ENCODE measurements around the gene STK33. TPM values are rescaled to one million over a fixed set of nuclear protein-coding genes. Genes with fewer than 3 reads are reported as not detected.

Gene STK33
- total and polyA plus RNA-seq, 4 experiments from 2014 or later: not detected

DNA sequence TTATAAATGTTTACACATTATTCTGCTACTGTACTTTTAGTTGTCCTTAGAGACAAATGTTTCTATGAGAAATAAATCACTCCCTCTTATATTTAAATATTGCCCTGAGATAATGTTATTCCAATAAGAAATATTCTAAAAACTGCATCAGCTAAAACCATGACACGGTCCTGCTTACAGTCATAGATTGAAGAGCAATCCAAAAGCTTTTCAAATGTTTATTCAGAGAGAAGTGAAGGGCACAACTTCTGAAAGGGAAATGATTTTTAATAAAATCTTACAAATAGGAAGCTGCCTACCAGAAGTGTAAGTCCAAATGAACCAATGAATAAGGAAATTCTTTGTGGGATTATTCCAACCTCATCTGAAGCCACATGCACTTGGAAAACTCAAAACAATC lies 49.2 kb downstream of the STK33 start:
- Mint-ChIP-seq H3K4me1 (no peaks in the 10 kb centered on the region), H3K27me3 (peaks cover 0 to 2% of the 10 kb centered on the region in 2 donors), H3K4me3 (no peak overlapping the region), H3K27ac (no peak overlapping the region), H3K36me3 (no peaks in the 10 kb centered on the region), H3K9me3 (peaks cover 0 to 7% (median 0%) of the 10 kb centered on the region in 8 donors)
- Histone ChIP-seq H3K27ac (ENCODE audit: low read depth, low read length) (no peak overlapping the region), H3K4me3 (ENCODE audit: low read length in 2 of 2) (no peak overlapping the region), H3K36me3 (ENCODE audit: insufficient read depth, low read length) (no peaks in the 10 kb centered on the region), H3K9me3 (ENCODE audit: control insufficient read depth in 1 of 2, low read length in 2 of 2) (no peaks in the 10 kb centered on the region), H3K4me1 (ENCODE audit: insufficient read depth, low read length) (no peaks in the 10 kb centered on the region), H3K27me3 (ENCODE audit: insufficient read depth, low read length) (no peaks in the 10 kb centered on the region)
- CTCF ChIA-PET (ENCODE audit: partially characterized antibody): no interaction called here
- POLR2A ChIA-PET (ENCODE audit: partially characterized antibody): no interaction called here
- intact Hi-C loops (cut with micrococcal nuclease): no loop called here
- DNase-seq: no peak

DNA sequence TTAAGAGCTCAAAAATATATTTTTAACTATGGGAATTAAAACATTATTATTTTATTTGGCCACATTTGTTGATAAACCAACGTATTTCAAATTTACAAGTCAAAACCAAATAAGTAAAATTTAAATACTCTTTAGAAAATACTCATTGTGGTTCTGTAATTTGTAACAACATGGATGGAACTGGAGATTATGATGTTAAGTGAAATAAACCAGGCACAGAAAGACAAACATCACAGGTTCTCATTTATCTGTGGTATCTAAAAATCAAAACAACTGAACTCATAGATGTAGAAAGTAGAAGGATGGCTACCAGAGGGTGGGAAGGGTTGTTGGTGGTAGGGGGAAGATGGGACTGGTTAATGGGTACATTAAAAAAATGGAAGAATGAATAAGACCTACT lies 50.8 kb downstream of the STK33 start:
- Histone ChIP-seq H3K27ac (ENCODE audit: low read depth, low read length) (no peak overlapping the region), H3K36me3 (ENCODE audit: insufficient read depth, low read length) (no peaks in the 10 kb centered on the region), H3K9me3 (ENCODE audit: control insufficient read depth in 1 of 2, low read length in 2 of 2) (no peaks in the 10 kb centered on the region), H3K4me1 (ENCODE audit: insufficient read depth, low read length) (no peaks in the 10 kb centered on the region), H3K4me3 (ENCODE audit: low read length in 2 of 2) (no peak overlapping the region), H3K27me3 (ENCODE audit: insufficient read depth, low read length) (no peaks in the 10 kb centered on the region)
- ChIA-PET CTCF (ENCODE audit: partially characterized antibody) (no interaction called here), POLR2A (ENCODE audit: partially characterized antibody) (no interaction called here)
- no peak for DNase-seq
- intact Hi-C loops (cut with micrococcal nuclease): no loop called here
- Mint-ChIP-seq H3K9me3 (peaks cover 0 to 4% (median 0%) of the 10 kb centered on the region in 8 donors), H3K27ac (no peak overlapping the region), H3K27me3 (peaks cover 0 to 2% of the 10 kb centered on the region in 2 donors), H3K4me3 (no peak overlapping the region), H3K4me1 (no peaks in the 10 kb centered on the region), H3K36me3 (no peaks in the 10 kb centered on the region)

GRCh38 chr11:8541448-8541847 lies 52.6 kb downstream of the STK33 start:
- H3K27me3 Mint-ChIP-seq: peaks cover 0 to 2% of the 10 kb centered on the region in 2 donors
- no peak overlapping the region for H3K4me3 ChIP-seq (ENCODE audit: low read length in 2 of 2)
- no peak for DNase-seq
- no peak overlapping the region for H3K4me3 Mint-ChIP-seq
- ChIA-PET CTCF (ENCODE audit: partially characterized antibody) (no interaction called here), POLR2A (ENCODE audit: partially characterized antibody) (no interaction called here)
- no peak overlapping the region for H3K27ac ChIP-seq (ENCODE audit: low read depth, low read length)
- no peaks in the 10 kb centered on the region for H3K27me3 ChIP-seq (ENCODE audit: insufficient read depth, low read length)
- no peak overlapping the region for H3K27ac Mint-ChIP-seq
- H3K9me3 Mint-ChIP-seq: no peaks in the 10 kb centered on the region
- H3K9me3 ChIP-seq (ENCODE audit: control insufficient read depth in 1 of 2, low read length in 2 of 2): no peaks in the 10 kb centered on the region
- intact Hi-C loops (cut with micrococcal nuclease): no loop called here
- H3K36me3 Mint-ChIP-seq: no peaks in the 10 kb centered on the region
- no peaks in the 10 kb centered on the region for H3K4me1 Mint-ChIP-seq
- no peaks in the 10 kb centered on the region for H3K36me3 ChIP-seq (ENCODE audit: insufficient read depth, low read length)
- no peaks in the 10 kb centered on the region for H3K4me1 ChIP-seq (ENCODE audit: insufficient read depth, low read length)

DNA sequence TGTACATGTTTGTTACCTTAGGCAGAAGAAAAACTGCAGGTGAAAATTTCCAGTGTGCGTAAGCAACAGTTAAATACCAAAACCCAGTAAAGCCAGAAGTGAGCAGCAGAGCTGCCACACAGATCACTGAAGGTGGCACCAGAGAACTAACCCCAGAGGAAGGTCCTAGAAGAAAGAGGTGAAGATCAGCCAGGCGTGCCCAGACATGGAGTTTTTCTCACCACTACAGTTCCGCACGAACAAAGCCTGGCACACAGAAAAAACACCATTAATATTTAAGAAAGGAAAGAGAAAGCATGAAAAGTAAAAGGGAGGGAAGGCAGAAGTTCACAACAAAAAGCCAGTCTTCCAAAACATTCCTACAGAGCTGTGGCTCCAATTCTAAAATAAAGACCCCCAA lies 60.7 kb downstream of the STK33 start:
- Histone ChIP-seq H3K9me3 (ENCODE audit: control insufficient read depth in 1 of 2, low read length in 2 of 2) (no peaks in the 10 kb centered on the region), H3K4me3 (ENCODE audit: low read length in 2 of 2) (no peak overlapping the region), H3K27ac (ENCODE audit: low read depth, low read length) (no peak overlapping the region), H3K27me3 (ENCODE audit: insufficient read depth, low read length) (no peaks in the 10 kb centered on the region), H3K4me1 (ENCODE audit: insufficient read depth, low read length) (no peaks in the 10 kb centered on the region), H3K36me3 (ENCODE audit: insufficient read depth, low read length) (no peaks in the 10 kb centered on the region)
- H3K27me3 Mint-ChIP-seq: peaks cover 7 to 9% of the 10 kb centered on the region in 2 donors
- H3K36me3 Mint-ChIP-seq: no peaks in the 10 kb centered on the region
- no peak overlapping the region for H3K4me3 Mint-ChIP-seq
- H3K4me1 Mint-ChIP-seq: no peaks in the 10 kb centered on the region
- intact Hi-C loops (cut with micrococcal nuclease): no loop called here
- H3K27ac Mint-ChIP-seq: no peak overlapping the region
- POLR2A ChIA-PET (ENCODE audit: partially characterized antibody): no interaction called here
- DNase-seq: no peak
- peaks cover 0 to 3% (median 0%) of the 10 kb centered on the region in 8 donors for H3K9me3 Mint-ChIP-seq
- CTCF ChIA-PET (ENCODE audit: partially characterized antibody): no interaction called here

GRCh38 chr11:8532475-8532874 lies 61.6 kb downstream of the STK33 start:
- H3K27ac Mint-ChIP-seq: no peak overlapping the region
- CTCF ChIA-PET (ENCODE audit: partially characterized antibody): no interaction called here
- no peak overlapping the region for H3K4me3 ChIP-seq (ENCODE audit: low read length in 2 of 2)

GRCh38 chr11:8531982-8532381 lies 62.0 kb downstream of the STK33 start:
- Histone ChIP-seq H3K9me3 (ENCODE audit: control insufficient read depth in 1 of 2, low read length in 2 of 2) (no peaks in the 10 kb centered on the region), H3K4me3 (ENCODE audit: low read length in 2 of 2) (no peak overlapping the region), H3K27ac (ENCODE audit: low read depth, low read length) (no peak overlapping the region), H3K27me3 (ENCODE audit: insufficient read depth, low read length) (no peaks in the 10 kb centered on the region), H3K36me3 (ENCODE audit: insufficient read depth, low read length) (no peaks in the 10 kb centered on the region), H3K4me1 (ENCODE audit: insufficient read depth, low read length) (no peaks in the 10 kb centered on the region)
- Mint-ChIP-seq H3K27me3 (peaks cover 7 to 9% of the 10 kb centered on the region in 2 donors), H3K4me1 (no peaks in the 10 kb centered on the region), H3K9me3 (peaks cover 0 to 4% (median 0%) of the 10 kb centered on the region in 8 donors), H3K27ac (no peak overlapping the region), H3K36me3 (no peaks in the 10 kb centered on the region), H3K4me3 (no peak overlapping the region)
- ChIA-PET POLR2A (ENCODE audit: partially characterized antibody) (no interaction called here), CTCF (ENCODE audit: partially characterized antibody) (interaction anchor here (1.1 kb wide), 1 partner anchor 35 kb away, joined by 4 read pairs; no protein-coding TSS in a partner anchor)
- DNase-seq: no peak
- intact Hi-C loops (cut with micrococcal nuclease): no loop called here

More at GRCh38 chr11:8532475-8532874, 61.6 kb downstream of the STK33 start:
- Mint-ChIP-seq H3K27me3 (peaks cover 7 to 9% of the 10 kb centered on the region in 2 donors), H3K4me3 (no peak overlapping the region), H3K4me1 (no peaks in the 10 kb centered on the region), H3K36me3 (no peaks in the 10 kb centered on the region), H3K9me3 (peaks cover 0 to 3% (median 0%) of the 10 kb centered on the region in 8 donors)
- no peaks in the 10 kb centered on the region for H3K9me3 ChIP-seq (ENCODE audit: control insufficient read depth in 1 of 2, low read length in 2 of 2)
- no peak for DNase-seq
- H3K27ac ChIP-seq (ENCODE audit: low read depth, low read length): no peak overlapping the region
- no peaks in the 10 kb centered on the region for H3K36me3 ChIP-seq (ENCODE audit: insufficient read depth, low read length)
- no peaks in the 10 kb centered on the region for H3K4me1 ChIP-seq (ENCODE audit: insufficient read depth, low read length)
- POLR2A ChIA-PET (ENCODE audit: partially characterized antibody): no interaction called here
- no peaks in the 10 kb centered on the region for H3K27me3 ChIP-seq (ENCODE audit: insufficient read depth, low read length)
- intact Hi-C loops (cut with micrococcal nuclease): no loop called here

- no peak overlapping the region for H3K4me3 ChIP-seq (ENCODE audit: low read length in 2 of 2)
- POLR2A ChIA-PET (ENCODE audit: partially characterized antibody): no interaction called here
- peaks cover 7 to 9% of the 10 kb centered on the region in 2 donors for H3K27me3 Mint-ChIP-seq
Observed at GRCh38 chr11:8531312-8531711, 62.7 kb downstream of the STK33 start.

GRCh38 chr11:8527939-8528338 lies 66.1 kb downstream of the STK33 start:
- no peaks in the 10 kb centered on the region for H3K4me1 Mint-ChIP-seq

More at GRCh38 chr11:8531312-8531711, 62.7 kb downstream of the STK33 start:
- no peaks in the 10 kb centered on the region for H3K9me3 ChIP-seq (ENCODE audit: control insufficient read depth in 1 of 2, low read length in 2 of 2)
- intact Hi-C loops (cut with micrococcal nuclease): no loop called here
- DNase-seq: no peak
- no peak overlapping the region for H3K4me3 Mint-ChIP-seq
- CTCF ChIA-PET (ENCODE audit: partially characterized antibody): interaction anchor here (1.1 kb wide), 1 partner anchor 36 kb away, joined by 4 read pairs; no protein-coding TSS in a partner anchor
- H3K4me1 ChIP-seq (ENCODE audit: insufficient read depth, low read length): no peaks in the 10 kb centered on the region
- no peaks in the 10 kb centered on the region for H3K36me3 Mint-ChIP-seq
- peaks cover 0 to 4% (median 0%) of the 10 kb centered on the region in 8 donors for H3K9me3 Mint-ChIP-seq
- H3K27me3 ChIP-seq (ENCODE audit: insufficient read depth, low read length): no peaks in the 10 kb centered on the region
- H3K36me3 ChIP-seq (ENCODE audit: insufficient read depth, low read length): no peaks in the 10 kb centered on the region
- no peaks in the 10 kb centered on the region for H3K4me1 Mint-ChIP-seq
- H3K27ac ChIP-seq (ENCODE audit: low read depth, low read length): no peak overlapping the region
- no peak overlapping the region for H3K27ac Mint-ChIP-seq

More at GRCh38 chr11:8527939-8528338, 66.1 kb downstream of the STK33 start:
- Mint-ChIP-seq H3K27me3 (peaks cover 0 to 3% of the 10 kb centered on the region in 2 donors), H3K4me3 (no peak overlapping the region), H3K36me3 (no peaks in the 10 kb centered on the region), H3K9me3 (peaks cover 0 to 4% (median 0%) of the 10 kb centered on the region in 8 donors), H3K27ac (no peak overlapping the region)
- no peak for DNase-seq
- Histone ChIP-seq H3K4me1 (ENCODE audit: insufficient read depth, low read length) (no peaks in the 10 kb centered on the region), H3K9me3 (ENCODE audit: control insufficient read depth in 1 of 2, low read length in 2 of 2) (no peaks in the 10 kb centered on the region), H3K27me3 (ENCODE audit: insufficient read depth, low read length) (no peaks in the 10 kb centered on the region), H3K4me3 (ENCODE audit: low read length in 2 of 2) (no peak overlapping the region), H3K27ac (ENCODE audit: low read depth, low read length) (no peak overlapping the region), H3K36me3 (ENCODE audit: insufficient read depth, low read length) (no peaks in the 10 kb centered on the region)
- intact Hi-C loops (cut with micrococcal nuclease): no loop called here
- CTCF ChIA-PET (ENCODE audit: partially characterized antibody): no interaction called here
- POLR2A ChIA-PET (ENCODE audit: partially characterized antibody): no interaction called here
